GM12878 (cell line): ENCODE results near the gene FOXP1. TPM values are rescaled to one million over a fixed set of nuclear protein-coding genes. Genes with fewer than 3 reads are reported as not detected.

Experiments
- ATAC-seq: fragments of 200-7000 bp; cut with Tn5 transposase; 3 replicates; pipeline ENCODE4 v1.9.1; 2020; ENCODE audit warnings: mild to moderate bottlenecking, moderate library complexity
- BruUV-seq: library from RNA; stranded (reverse); fragments of 400-500 nt; replicated peaks from 2 replicates; lab custom pipeline; 2021; lab: Mats Ljungman, UMichigan
- CTCF ChIA-PET: fragments of 300-600 bp; sonication (Branson Sonifier 250); formaldehyde crosslinking; extraction: SDS; loops from one replicate; lab custom pipeline; 2021; ENCODE audit warnings: inconsistent platforms; lab: Yijun Ruan, JAX
- POLR2A ChIA-PET: fragments of 350-600 bp; formaldehyde crosslinking; extraction: SDS; loops from one replicate; lab custom pipeline; 2021; ENCODE audit warnings: inconsistent platforms; lab: Charles Lee
- RAD21 ChIA-PET: fragments of 300-600 bp; sonication (Branson Sonifier 250); formaldehyde crosslinking; loops from one replicate; lab custom pipeline; 2023; ENCODE audit warnings: antibody characterized with exemption; ENCODE audit not compliant: unreplicated experiment; lab: Charles Lee
- SMC1A ChIA-PET: fragments of 300-600 bp; sonication (Branson Sonifier 250); formaldehyde crosslinking; loops from one replicate; lab custom pipeline; 2023; ENCODE audit not compliant: unreplicated experiment, uncharacterized antibody; lab: Charles Lee
- DNase-seq: peaks from one replicate; pipeline ENCODE4 v3.0.0-alpha.2; 2011; ENCODE audit warnings: low read depth, low spot score
- FAIRE-seq: peaks from 3 replicates; lab custom pipeline; 2011; peaks lifted over from hg19 to GRCh38; lab: Jason Lieb, UNC
- H2AFZ ChIP-seq: 2 replicates; pipeline ENCODE4 v1.6.0; 2011; ENCODE audit warnings: low read depth, low read length, control low read depth; ENCODE audit not compliant: control insufficient read depth
- H3K27ac ChIP-seq: 2 replicates; pipeline ENCODE4 v1.5.1; 2011; ENCODE audit warnings: control low read depth; ENCODE audit not compliant: control insufficient read depth, insufficient read depth
- H3K27me3 ChIP-seq, 2 experiments: replicated peaks in 1 of 2; 2 replicates each; pipeline versions ENCODE4 v1.6.0 to v1.6.1; 2011; ENCODE audit warnings: low read length in 1 of 2; ENCODE audit not compliant: control insufficient read depth in 2 of 2, insufficient read depth in 2 of 2
- H3K36me3 ChIP-seq, 2 experiments: 2 replicates each; pipeline ENCODE4 v1.5.1; 2011; ENCODE audit warnings: low read length in 1 of 2; ENCODE audit not compliant: control insufficient read depth in 2 of 2, insufficient read depth in 2 of 2
- H3K4me1 ChIP-seq: 2 replicates; pipeline ENCODE4 v1.6.1; 2011; ENCODE audit warnings: mild to moderate bottlenecking, low read length, moderate library complexity, mixed read lengths; ENCODE audit not compliant: control insufficient read depth, insufficient read depth
- H3K4me2 ChIP-seq: 2 replicates; pipeline ENCODE4 v1.6.0; 2011; ENCODE audit warnings: control low read depth; ENCODE audit not compliant: control insufficient read depth, insufficient read depth
- H3K4me3 ChIP-seq: fragments of 200-600 bp; sonication (generic); 2 replicates; pipeline ENCODE4 v1.5.1; 2016
- H3K79me2 ChIP-seq: 2 replicates; pipeline ENCODE4 v1.6.0; 2011; ENCODE audit warnings: low read length; ENCODE audit not compliant: control insufficient read depth, insufficient read depth
- H3K9ac ChIP-seq: 2 replicates; pipeline ENCODE4 v1.8.0; 2011; ENCODE audit warnings: low read length, control low read depth, mixed read lengths; ENCODE audit not compliant: control insufficient read depth, insufficient read depth
- H3K9me3 ChIP-seq: replicated peaks from 3 replicates; pipeline ENCODE4 v1.5.1; 2011; ENCODE audit warnings: mild to moderate bottlenecking, low read length; ENCODE audit not compliant: control insufficient read depth, insufficient read depth
- H4K20me1 ChIP-seq: 2 replicates; pipeline ENCODE4 v1.6.0; 2011; ENCODE audit not compliant: control insufficient read depth, insufficient read depth
- ATF2 ChIP-seq: IDR thresholded peaks from 2 replicates; pipeline ENCODE4 v1.6.1; 2012; ENCODE audit warnings: low read length, inconsistent platforms
- CUX1 ChIP-seq: IDR thresholded peaks from 2 replicates; pipeline ENCODE4 v1.6.1; 2012; ENCODE audit warnings: improper control_type of control experiment, low read depth, low read length; ENCODE audit not compliant: insufficient replicate concordance
- WGBS: methylation state at CpG from one replicate; pipeline ENCODE4 v1.1.6; 2016; ENCODE audit warnings: low lambda C conversion rate; ENCODE audit not compliant: insufficient replicate concordance, insufficient coverage; ENCODE audit errors: missing lambda C conversion rate; 5-methylcytosine and 5-hydroxymethylcytosine counted together
- in situ Hi-C: fragments of 300-500 bp; cut with MboI; formaldehyde crosslinking; loops from 9 replicates; pipeline ENCODE4 v1.14.3; 2018; ENCODE audit warnings: mixed read lengths
- intact Hi-C: fragments of 100-400 bp; cut with micrococcal nuclease; formaldehyde crosslinking; loops from one replicate; pipeline ENCODE4 v1.14.2; 2022; ENCODE audit not compliant: unreplicated experiment
- polyA plus RNA-seq, 11 experiments: library from polyadenylated mRNA; depleted of rRNA in 4 of 11; unstranded in 6 of 11; stranded (reverse) in 5 of 11; fragments of >200 nt; fragmentation: Nextera tagmentation in 4 of 11; fragmentation: Illumina TruSeq in 1 of 11; extraction: Ambion mirVana in 4 of 11; extraction: Trizol in 1 of 11; gene quantifications; 1 replicate in 1 of 11; 2 replicates in 10 of 11; pipeline versions ENCODE4 v1.2.1 to v1.2.3, GENCODE V29; 2011 to 2016; ENCODE audit warnings: inconsistent platforms in 2 of 11, missing spikeins in 2 of 11, low read depth in 1 of 11
- total RNA-seq, 4 experiments: library from RNA; depleted of rRNA in 3 of 4; stranded (reverse); fragments of >200 nt in 3 of 4; fragmentation: Illumina TruSeq in 1 of 4; extraction: Trizol in 1 of 4; gene quantifications; 2 replicates each; pipeline versions ENCODE4 v1.2.1 to v1.2.3, GENCODE V29; 2013 to 2021

Gene FOXP1
- total and polyA plus RNA-seq, 10 of the 15 experiments (the other 5 are each of a cell fraction or from before 2014, with no cell fraction given), result 0.05 to 1.6 (median 0.20) TPM; not detected in 1

- ChIA-PET POLR2A (no interaction called here), SMC1A (no interaction called here), RAD21 (no interaction called here), CTCF (no interaction called here)
- Histone ChIP-seq H3K27me3 (no peaks in the 10 kb centered on the region), H4K20me1 (no peaks in the 10 kb centered on the region), H3K9ac (no peak overlapping the region), H2AFZ (no peak overlapping the region), H3K4me3 (no peak overlapping the region), H3K4me1 (no peaks in the 10 kb centered on the region), H3K27ac (no peak overlapping the region), H3K79me2 (no peaks in the 10 kb centered on the region), H3K9me3 (no peaks in the 10 kb centered on the region), H3K4me2 (no peak overlapping the region), H3K36me3 (no peaks in the 10 kb centered on the region)
- no TSS peak for BruUV-seq
- DNase-seq, result no peak
- FAIRE-seq, result no peak
- in situ Hi-C loops (no loop called here), intact Hi-C loops (no loop called here)
- no peak for TF ChIP-seq ATF2
- no peak for TF ChIP-seq CUX1
- ATAC-seq, result no peak
- 57% methylated on average over 8 of the region's 8 CpGs for WGBS
These were observed 343.5 kb downstream of the FOXP1 start for GRCh38 chr3:71240034-71240433.
